ENCODE data around the gene AMBP.

DNA sequence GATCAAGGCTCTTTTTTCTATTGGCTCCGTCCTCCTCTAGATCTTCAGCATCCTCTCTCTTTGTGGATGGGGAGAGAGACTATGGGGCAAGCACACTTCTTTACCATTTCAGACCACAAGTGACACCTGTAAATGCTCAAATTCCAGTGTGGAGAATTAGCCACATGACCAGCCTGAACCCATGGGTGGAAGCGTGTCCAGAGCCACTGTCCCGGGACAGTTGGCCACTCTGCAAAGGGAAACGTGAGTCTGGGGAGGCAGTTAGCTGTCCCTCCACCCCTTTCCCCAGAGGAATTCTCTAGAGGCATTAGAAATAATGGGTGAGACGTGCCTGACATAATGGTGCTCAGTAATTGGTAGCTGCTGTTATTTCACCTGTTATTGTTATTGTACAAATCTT lies 40.9 kb downstream of the AMBP start:
- no peak for TF ChIP-seq EP300 (IDR thresholded peaks at IDR 0.05; ENCODE audit: borderline replicate concordance in 1 of 2, low read depth in 1 of 2, low read length in 1 of 2)
- no peak for TF ChIP-seq REST (IDR thresholded peaks at IDR 0.05; ENCODE audit: low read depth, low read length)
- TF ChIP-seq ELF1 (IDR thresholded peaks at IDR 0.05) = no peak
- TF ChIP-seq, protein P1, sequence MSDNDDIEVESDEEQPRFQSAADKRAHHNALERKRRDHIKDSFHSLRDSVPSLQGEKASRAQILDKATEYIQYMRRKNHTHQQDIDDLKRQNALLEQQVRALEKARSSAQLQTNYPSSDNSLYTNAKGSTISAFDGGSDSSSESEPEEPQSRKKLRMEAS (IDR thresholded peaks at IDR 0.05; ENCODE audit: low read depth) = no peak
- no peak for TF ChIP-seq POLR2AphosphoS5 (IDR thresholded peaks at IDR 0.05; ENCODE audit: low read depth, low read length)
- no peak for TF ChIP-seq FOSL2 (IDR thresholded peaks at IDR 0.05; ENCODE audit: borderline replicate concordance, low read depth)
